ENCODE data around the gene GABRP.

GABRP gene

GRCh38 chr5:170783498-170784247 is at the start of gene GABRP:
Gene GABRP (plus strand): TSS chr5:170783725. CDS start chr5:170788616, 4,891 bp downstream.
- H3K9ac ChIP-seq (ENCODE audit: low read depth, low read length): no peak within 1 kb of the TSS
- no peaks in the 10 kb centered on the region for H3K9me3 ChIP-seq (ENCODE audit: insufficient read depth, low read depth, low read length)
- H3K4me1 ChIP-seq (ENCODE audit: insufficient read depth, low read length): no peaks in the 10 kb centered on the region; the same call in 1 of the 2 replicates
- H3K4me3 ChIP-seq (ENCODE audit: low read length): no peak within 1 kb of the TSS
- no peaks in the 10 kb centered on the region for H3K36me3 ChIP-seq (ENCODE audit: insufficient read depth, low read depth, low read length)
- no peaks in the 10 kb centered on the region for H3K27me3 ChIP-seq (ENCODE audit: insufficient read depth, low read length)
- no peak within 1 kb of the TSS for H3K27ac ChIP-seq (ENCODE audit: low read length)

- Histone ChIP-seq H3K4me3 (ENCODE audit: low read length) (no peak overlapping the region), H3K27ac (ENCODE audit: low read length) (no peak overlapping the region), H3K27me3 (ENCODE audit: insufficient read depth, low read length) (no peaks in the 10 kb centered on the region)
These were observed 46.6 kb upstream of the GABRP start for GRCh38 chr5:170736966-170737365.

GRCh38 chr5:170737591-170737990 is 45.9 kb upstream of the GABRP start:
- Histone ChIP-seq H3K9me3 (ENCODE audit: insufficient read depth, low read depth, low read length) (0 out of 2 replicates have a peak, but pooled peaks cover 4% of the 10 kb centered on the region), H3K36me3 (ENCODE audit: insufficient read depth, low read depth, low read length) (no peaks in the 10 kb centered on the region), H3K4me3 (ENCODE audit: low read length) (no peak overlapping the region), H3K9ac (ENCODE audit: low read depth, low read length) (no peak overlapping the region), H3K27ac (ENCODE audit: low read length) (no peak overlapping the region), H3K27me3 (ENCODE audit: insufficient read depth, low read length) (no peaks in the 10 kb centered on the region), H3K4me1 (ENCODE audit: insufficient read depth, low read length) (no peaks in the 10 kb centered on the region)

More at GRCh38 chr5:170736966-170737365, 46.6 kb upstream of the GABRP start:
- 0 out of 2 replicates have a peak, but pooled peaks cover 4% of the 10 kb centered on the region for H3K9me3 ChIP-seq (ENCODE audit: insufficient read depth, low read depth, low read length)
- H3K4me1 ChIP-seq (ENCODE audit: insufficient read depth, low read length): no peaks in the 10 kb centered on the region
- H3K36me3 ChIP-seq (ENCODE audit: insufficient read depth, low read depth, low read length): no peaks in the 10 kb centered on the region
- no peak overlapping the region for H3K9ac ChIP-seq (ENCODE audit: low read depth, low read length)

- Histone ChIP-seq H3K4me1 (ENCODE audit: insufficient read depth, low read length) (no peaks in the 10 kb centered on the region), H3K27ac (ENCODE audit: low read length) (no peak overlapping the region), H3K4me3 (ENCODE audit: low read length) (no peak overlapping the region), H3K9ac (ENCODE audit: low read depth, low read length) (no peak overlapping the region), H3K27me3 (ENCODE audit: insufficient read depth, low read length) (peaks cover 4% of the 10 kb centered on the region; the same call in 1 of the 2 replicates), H3K36me3 (ENCODE audit: insufficient read depth, low read depth, low read length) (no peaks in the 10 kb centered on the region), H3K9me3 (ENCODE audit: insufficient read depth, low read depth, low read length) (0 out of 2 replicates have a peak, but pooled peaks cover 4% of the 10 kb centered on the region)
These were observed 44.7 kb upstream of the GABRP start for GRCh38 chr5:170738840-170739239.

- Histone ChIP-seq H3K36me3 (ENCODE audit: insufficient read depth, low read depth, low read length) (no peaks in the 10 kb centered on the region), H3K27me3 (ENCODE audit: insufficient read depth, low read length) (peaks cover 5% of the 10 kb centered on the region; the same call in 1 of the 2 replicates), H3K27ac (ENCODE audit: low read length) (no peak overlapping the region), H3K9me3 (ENCODE audit: insufficient read depth, low read depth, low read length) (0 out of 2 replicates have a peak, but pooled peaks cover 4% of the 10 kb centered on the region), H3K9ac (ENCODE audit: low read depth, low read length) (no peak overlapping the region), H3K4me3 (ENCODE audit: low read length) (no peak overlapping the region), H3K4me1 (ENCODE audit: insufficient read depth, low read length) (no peaks in the 10 kb centered on the region)
These were observed 44.1 kb upstream of the GABRP start for GRCh38 chr5:170739446-170739845.

GRCh38 chr5:170740551-170741205 is 42.8 kb upstream of the GABRP start:
- H3K4me3 ChIP-seq (ENCODE audit: low read length): no peak overlapping the region
- peaks cover 12% of the 10 kb centered on the region; the same call in 1 of the 2 replicates for H3K27me3 ChIP-seq (ENCODE audit: insufficient read depth, low read length)
- H3K9me3 ChIP-seq (ENCODE audit: insufficient read depth, low read depth, low read length): 0 out of 2 replicates have a peak, but pooled peaks cover 1% of the 10 kb centered on the region
- peaks cover 9% of the 10 kb centered on the region; the same call in 1 of the 2 replicates for H3K4me1 ChIP-seq (ENCODE audit: insufficient read depth, low read length)
- H3K36me3 ChIP-seq (ENCODE audit: insufficient read depth, low read depth, low read length): no peaks in the 10 kb centered on the region
- H3K27ac ChIP-seq (ENCODE audit: low read length): no peak overlapping the region
- no peak overlapping the region for H3K9ac ChIP-seq (ENCODE audit: low read depth, low read length)

- peaks cover 17% of the 10 kb centered on the region; the same call in 1 of the 2 replicates for H3K4me1 ChIP-seq (ENCODE audit: insufficient read depth, low read length)
- H3K27me3 ChIP-seq (ENCODE audit: insufficient read depth, low read length): peaks cover 12% of the 10 kb centered on the region; the same call in 1 of the 2 replicates
- no peaks in the 10 kb centered on the region for H3K36me3 ChIP-seq (ENCODE audit: insufficient read depth, low read depth, low read length)
- no peak overlapping the region for H3K4me3 ChIP-seq (ENCODE audit: low read length)
- no peak overlapping the region for H3K27ac ChIP-seq (ENCODE audit: low read length)
- H3K9ac ChIP-seq (ENCODE audit: low read depth, low read length): no peak overlapping the region
- H3K9me3 ChIP-seq (ENCODE audit: insufficient read depth, low read depth, low read length): no peaks in the 10 kb centered on the region
These were observed 41.7 kb upstream of the GABRP start for GRCh38 chr5:170741801-170742200.

- H3K9me3 ChIP-seq (ENCODE audit: insufficient read depth, low read depth, low read length): no peaks in the 10 kb centered on the region
- no peak overlapping the region for H3K27ac ChIP-seq (ENCODE audit: low read length)
- no peak overlapping the region for H3K9ac ChIP-seq (ENCODE audit: low read depth, low read length)
- H3K36me3 ChIP-seq (ENCODE audit: insufficient read depth, low read depth, low read length): no peaks in the 10 kb centered on the region
- H3K4me1 ChIP-seq (ENCODE audit: insufficient read depth, low read length): peaks cover 17% of the 10 kb centered on the region; the same call in 1 of the 2 replicates
- peaks cover 12% of the 10 kb centered on the region; the same call in 1 of the 2 replicates for H3K27me3 ChIP-seq (ENCODE audit: insufficient read depth, low read length)
- H3K4me3 ChIP-seq (ENCODE audit: low read length): peak overlapping the region; percentile 65; the same call in 1 of the 2 replicates
These were observed 39.7 kb upstream of the GABRP start for GRCh38 chr5:170743876-170744212.

GRCh38 chr5:170745481-170746071 is 37.9 kb upstream of the GABRP start:
- peaks cover 14% of the 10 kb centered on the region; the same call in 1 of the 2 replicates for H3K27me3 ChIP-seq (ENCODE audit: insufficient read depth, low read length)
- no peaks in the 10 kb centered on the region for H3K36me3 ChIP-seq (ENCODE audit: insufficient read depth, low read depth, low read length)
- peaks cover 17% of the 10 kb centered on the region; the same call in 1 of the 2 replicates for H3K4me1 ChIP-seq (ENCODE audit: insufficient read depth, low read length)
- H3K9me3 ChIP-seq (ENCODE audit: insufficient read depth, low read depth, low read length): no peaks in the 10 kb centered on the region
- H3K4me3 ChIP-seq (ENCODE audit: low read length): no peak overlapping the region
- H3K9ac ChIP-seq (ENCODE audit: low read depth, low read length): peak overlapping the region; percentile 56; the same call in 1 of the 2 replicates
- peak overlapping the region; percentile 43 for H3K27ac ChIP-seq (ENCODE audit: low read length)

- peak overlapping the region; percentile 43 for H3K27ac ChIP-seq (ENCODE audit: low read length)
- H3K27me3 ChIP-seq (ENCODE audit: insufficient read depth, low read length): peaks cover 16% of the 10 kb centered on the region; the same call in 1 of the 2 replicates
- no peaks in the 10 kb centered on the region for H3K9me3 ChIP-seq (ENCODE audit: insufficient read depth, low read depth, low read length)
- H3K9ac ChIP-seq (ENCODE audit: low read depth, low read length): peak overlapping the region; percentile 56; the same call in 1 of the 2 replicates
- no peak overlapping the region for H3K4me3 ChIP-seq (ENCODE audit: low read length)
- no peaks in the 10 kb centered on the region for H3K36me3 ChIP-seq (ENCODE audit: insufficient read depth, low read depth, low read length)
- peaks cover 17% of the 10 kb centered on the region; the same call in 1 of the 2 replicates for H3K4me1 ChIP-seq (ENCODE audit: insufficient read depth, low read length)
These were observed 37.2 kb upstream of the GABRP start for GRCh38 chr5:170746075-170746960.

- H3K27ac ChIP-seq (ENCODE audit: low read length): no peak overlapping the region
- H3K36me3 ChIP-seq (ENCODE audit: insufficient read depth, low read depth, low read length): no peaks in the 10 kb centered on the region
- H3K9me3 ChIP-seq (ENCODE audit: insufficient read depth, low read depth, low read length): no peaks in the 10 kb centered on the region
- H3K4me1 ChIP-seq (ENCODE audit: insufficient read depth, low read length): peaks cover 17% of the 10 kb centered on the region; the same call in 1 of the 2 replicates
- H3K4me3 ChIP-seq (ENCODE audit: low read length): no peak overlapping the region
- peaks cover 16% of the 10 kb centered on the region; the same call in 1 of the 2 replicates for H3K27me3 ChIP-seq (ENCODE audit: insufficient read depth, low read length)
- H3K9ac ChIP-seq (ENCODE audit: low read depth, low read length): no peak overlapping the region
These were observed 36.6 kb upstream of the GABRP start for GRCh38 chr5:170746961-170747340.

Measured in iPS-20b (cell line).